Umbilical cord (tissue), 2 donors: ENCODE measurements around the gene COG3. TPM values are rescaled to one million over a fixed set of nuclear protein-coding genes. Genes with fewer than 3 reads are reported as not detected.

Experiments
- DNase-seq: peaks from one replicate; pipeline ENCODE4 v3.0.0-alpha.2; 2015; ENCODE audit warnings: low spot score
- total RNA-seq: library from RNA; depleted of rRNA; stranded (reverse); fragments of >200 nt; gene quantifications from one replicate; pipeline ENCODE4 v1.2.3, GENCODE V29; 2014; ENCODE audit warnings: low replicate concordance; ENCODE audit not compliant: insufficient read depth

COG3 gene
- total RNA-seq, 1 donor from 2014 or later = 40.4 TPM

DNA sequence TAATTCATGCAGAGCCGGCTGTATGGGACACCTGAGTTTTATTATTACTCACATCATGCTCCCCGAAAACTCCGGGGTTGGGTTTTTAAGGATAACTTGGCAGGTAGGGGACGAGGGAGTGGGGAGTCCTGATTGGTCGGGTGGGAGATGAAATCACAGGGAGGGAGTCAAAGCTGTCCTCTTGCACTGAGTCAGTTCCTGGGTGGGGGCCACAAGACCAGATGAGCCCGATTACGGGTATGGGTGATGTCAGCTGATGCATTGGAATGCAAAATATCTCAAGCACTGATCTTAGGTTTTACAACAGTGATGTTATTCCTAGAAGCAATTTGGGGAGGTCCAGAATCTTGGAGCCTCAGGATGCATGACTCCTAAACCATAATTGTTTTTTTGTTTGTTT is 18.6 kb upstream of the COG3 start:
- DNase-seq = no peak

DNA sequence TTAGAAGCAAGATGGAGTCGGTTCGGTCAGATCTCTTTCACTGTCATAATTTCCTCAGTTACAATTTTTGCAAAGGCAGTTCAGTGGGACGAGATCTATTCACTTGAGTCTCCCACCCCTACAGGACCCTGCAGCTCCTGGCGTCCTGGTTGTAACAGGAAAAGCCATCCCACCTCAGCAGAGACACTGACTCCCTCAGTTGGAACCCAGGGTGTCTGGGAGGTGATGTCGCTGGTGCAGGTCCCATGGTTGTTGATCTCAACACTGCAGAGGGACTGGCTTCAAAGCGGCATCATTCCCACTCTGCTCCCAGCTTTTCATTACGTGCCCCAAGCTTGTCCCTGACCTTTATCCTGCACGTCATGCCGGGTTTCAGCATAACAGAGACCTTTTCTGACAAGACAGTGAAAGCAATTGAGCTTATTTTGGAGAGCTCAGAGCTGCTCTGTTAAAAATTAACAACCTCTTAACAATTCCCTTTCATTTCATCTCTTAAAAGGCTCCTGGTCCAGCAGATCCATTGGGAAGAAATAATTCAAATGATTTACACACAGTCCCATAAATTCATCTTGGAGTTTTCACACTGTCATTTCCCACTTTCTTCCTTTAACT is 17.6 kb upstream of the COG3 start:
- DNase-seq = no peak

DNA sequence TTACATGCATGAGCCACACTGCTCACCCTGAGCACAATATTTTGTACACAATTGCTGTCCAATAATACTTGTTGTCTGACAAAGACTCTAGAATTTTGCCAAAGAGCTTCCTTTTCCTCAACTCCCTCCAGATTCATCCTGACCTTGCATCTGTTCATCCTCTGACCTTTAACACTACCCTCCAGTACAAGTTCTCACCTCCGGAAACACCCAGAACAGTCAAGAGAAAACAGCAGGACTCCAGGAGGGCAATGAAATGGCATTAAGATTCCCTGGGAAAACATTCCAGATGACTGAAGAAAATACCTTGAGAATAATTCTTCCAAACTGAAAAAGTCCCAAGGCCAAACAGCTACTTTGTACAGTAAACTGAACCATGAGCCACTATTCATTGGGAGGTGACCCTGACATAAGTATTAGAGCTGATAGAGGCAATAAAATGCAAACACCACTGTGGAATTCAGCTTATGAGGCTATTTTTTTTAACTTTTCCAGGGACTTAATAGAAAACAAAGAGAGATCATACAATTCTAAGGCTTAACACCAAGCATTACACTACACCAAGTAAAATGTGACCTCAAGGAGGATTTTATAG is 15.7 kb upstream of the COG3 start:
- no peak for DNase-seq

GRCh38 chr13:45451282-45451681 is 13.5 kb upstream of the COG3 start:
- no peak for DNase-seq

GRCh38 chr13:45454204-45454603 is 10.5 kb upstream of the COG3 start:
- no peak for DNase-seq

GRCh38 chr13:45456196-45456972 is 8.4 kb upstream of the COG3 start:
- no peak for DNase-seq

GRCh38 chr13:45464141-45464686 is 525 bp upstream of the COG3 start:
- no peak for DNase-seq

DNA sequence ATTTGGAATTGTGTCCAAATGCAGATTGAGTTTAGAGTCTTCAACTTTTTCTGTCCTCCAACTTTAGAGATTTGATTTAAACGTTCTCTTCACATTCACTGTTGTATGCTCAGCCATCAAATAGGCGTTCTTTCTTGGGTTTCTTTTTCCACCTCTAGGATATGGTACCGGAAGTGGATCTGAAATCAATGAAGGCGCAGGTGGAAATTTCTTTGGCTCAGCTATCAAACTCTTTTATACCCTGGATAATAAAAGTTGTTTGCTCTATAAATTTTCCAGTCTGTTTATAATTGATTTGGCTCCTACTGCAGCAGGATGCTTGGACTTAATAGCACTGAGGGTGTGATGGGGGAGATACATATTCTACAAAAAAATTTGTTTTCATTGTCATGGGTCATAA is 1.6 kb downstream of the COG3 start:
- DNase-seq = no peak

GRCh38 chr13:45468635-45469034 is 3.9 kb downstream of the COG3 start:
- DNase-seq = no peak

- DNase-seq = no peak
Observed at GRCh38 chr13:45472171-45472705, 7.5 kb downstream of the COG3 start.

DNA sequence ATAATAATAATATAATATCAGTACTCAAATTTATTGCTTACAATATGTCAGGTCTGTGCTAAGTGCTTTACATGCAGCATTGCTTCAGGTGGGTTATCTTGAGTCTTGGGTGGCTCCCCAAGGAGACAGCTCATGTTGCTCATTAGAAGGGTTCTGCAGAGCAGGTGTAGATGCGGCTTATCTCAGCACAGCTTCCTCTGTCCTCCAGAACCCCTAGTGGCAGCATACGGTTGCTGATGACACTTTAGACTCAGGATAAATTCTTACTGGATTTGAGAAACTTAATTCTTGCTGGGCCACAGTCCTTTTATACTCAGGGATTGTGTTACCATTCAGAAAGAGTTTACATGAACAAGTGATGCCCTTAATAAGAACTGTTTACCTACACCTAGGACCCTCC is 8.9 kb downstream of the COG3 start:
- no peak for DNase-seq

GRCh38 chr13:45474584-45475454 is 10.1 kb downstream of the COG3 start:
- no peak for DNase-seq

DNA sequence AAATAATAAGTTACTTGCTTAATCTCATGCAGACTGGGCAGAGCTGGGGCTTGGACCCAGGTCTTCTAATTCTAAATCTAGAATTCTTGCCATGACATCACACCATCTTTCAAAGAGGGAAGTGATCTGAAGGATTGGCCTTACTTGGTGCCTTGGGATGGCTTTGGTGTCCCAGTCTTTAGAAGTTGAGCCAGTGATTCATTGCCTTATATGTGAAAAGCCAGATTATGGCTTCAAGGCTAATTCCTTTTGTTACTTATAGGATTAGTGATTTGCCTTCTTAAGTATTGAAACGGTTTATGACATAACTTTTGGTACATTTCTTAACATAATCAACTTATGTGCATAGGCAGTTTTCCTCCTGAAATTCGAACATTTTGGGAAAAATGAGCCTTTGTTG is 14.9 kb downstream of the COG3 start:
- DNase-seq = no peak

- no peak for DNase-seq
Observed at GRCh38 chr13:45481688-45482087, 16.9 kb downstream of the COG3 start.

DNA sequence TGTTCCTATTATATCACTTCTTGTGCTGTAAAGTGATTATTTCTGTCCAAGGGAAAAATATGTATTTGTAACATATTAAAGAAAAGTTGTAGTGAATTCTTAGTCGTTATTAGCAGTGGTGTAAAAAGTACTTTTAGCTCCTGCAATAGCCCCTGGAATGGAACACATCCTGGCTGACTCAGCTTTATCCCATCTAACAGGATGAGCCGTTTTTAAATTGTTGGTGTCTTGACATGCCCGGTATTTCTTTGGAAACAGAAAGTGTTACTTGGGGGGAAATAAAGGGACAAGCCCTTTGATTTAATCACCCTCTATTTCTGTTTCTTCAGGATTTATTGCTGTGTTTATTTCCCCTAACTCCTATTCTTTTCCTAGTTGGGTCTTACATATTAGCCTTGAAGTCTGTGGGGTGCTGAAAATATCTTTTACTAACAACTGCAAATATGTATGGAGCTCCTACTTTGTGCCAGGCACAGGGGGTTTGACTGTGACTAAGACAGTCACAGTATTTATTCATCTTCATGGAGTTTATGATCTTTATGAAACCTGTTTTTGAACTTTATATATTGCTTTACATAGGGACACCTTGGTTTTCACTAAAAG is 17.9 kb downstream of the COG3 start:
- DNase-seq = peak; percentile 26

DNA sequence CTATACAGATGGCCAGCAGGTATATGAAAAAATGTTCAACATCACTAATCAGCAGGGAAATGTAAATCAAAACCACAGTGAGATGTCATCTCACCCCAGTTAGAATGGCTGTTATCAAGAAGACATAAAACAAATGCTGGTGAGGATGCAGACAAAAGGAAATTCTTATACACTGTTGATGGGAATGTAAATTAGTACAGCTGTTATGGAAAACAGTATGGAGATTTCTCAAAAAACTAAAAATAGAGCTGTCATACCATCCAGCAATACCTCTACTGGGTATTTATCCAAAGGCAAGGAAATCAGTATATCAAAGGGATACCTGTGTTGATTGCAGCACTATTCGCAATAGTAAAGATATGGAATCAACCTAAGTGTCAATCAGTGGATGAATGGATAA is 22.9 kb downstream of the COG3 start:
- no peak for DNase-seq

DNA sequence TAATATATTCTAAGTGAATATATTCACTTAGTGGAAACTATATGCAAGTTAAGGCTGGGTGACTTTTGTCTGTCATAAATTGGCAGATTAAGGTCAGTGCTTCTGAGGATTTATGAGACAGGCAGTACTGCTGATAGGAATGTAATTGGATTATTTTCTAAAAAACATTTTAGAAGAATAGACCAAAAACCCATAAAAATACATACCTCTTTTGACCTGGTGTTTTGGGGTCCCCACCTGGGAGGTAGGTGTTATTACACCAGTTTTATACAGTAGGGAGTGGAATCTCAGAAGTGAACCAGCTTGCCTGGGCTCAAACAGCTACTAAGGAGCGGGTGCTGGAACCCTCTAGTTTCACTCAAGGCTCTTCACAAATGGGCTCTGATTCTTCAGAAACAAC is 25.3 kb downstream of the COG3 start:
- DNase-seq = no peak

- no peak for DNase-seq
Observed at GRCh38 chr13:45492538-45492937, 27.8 kb downstream of the COG3 start.

GRCh38 chr13:45496942-45497341 is 32.2 kb downstream of the COG3 start:
- DNase-seq = no peak

DNA sequence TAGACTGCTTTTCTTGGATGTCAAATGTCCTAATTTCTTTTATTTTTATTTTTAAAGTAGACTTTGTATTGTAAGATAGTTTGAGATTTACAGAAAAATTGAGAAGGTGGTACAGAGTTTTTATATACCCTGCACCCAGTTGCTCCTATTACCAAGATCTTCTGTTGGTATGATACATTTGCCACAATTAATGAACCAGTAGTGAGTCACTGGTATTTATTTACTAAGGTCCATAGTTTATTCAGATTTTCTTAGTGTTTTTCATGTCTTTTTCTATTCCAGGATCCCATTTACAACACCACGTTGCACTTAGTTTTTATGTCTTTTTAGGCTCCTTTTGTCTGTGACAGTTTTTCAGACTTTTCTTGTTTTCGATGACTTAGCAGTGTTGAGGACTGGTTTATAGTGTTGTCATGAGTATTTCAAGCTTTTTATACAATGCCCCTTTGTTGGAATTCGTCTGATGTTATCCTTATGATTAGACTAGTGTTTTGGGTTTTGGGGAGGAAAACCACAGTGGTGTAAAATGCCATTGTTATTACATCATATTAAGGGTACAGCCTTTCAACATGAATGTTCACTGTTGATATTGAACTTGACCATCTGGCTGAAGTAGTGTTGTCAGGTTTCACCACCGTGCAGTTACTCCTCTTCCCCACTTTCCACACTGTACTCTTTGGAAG is 35.9 kb downstream of the COG3 start:
- no peak for DNase-seq

GRCh38 chr13:45501175-45501526 is 36.4 kb downstream of the COG3 start:
- no peak for DNase-seq
